WTC11 (cell line): ENCODE data around the gene PSMD1.

ENCODE experiments used
- AFF4 ChIP-seq: sonication (generic); formaldehyde crosslinking; IDR thresholded peaks from 2 replicates; pipeline ENCODE4 v1.8.1; 2023; ENCODE audit warnings: mild to moderate bottlenecking, missing genetic modification reagents, borderline replicate concordance
- ATF3 ChIP-seq: sonication (generic); formaldehyde crosslinking; conservative IDR thresholded peaks from 2 replicates; pipeline ENCODE4 v1.8.1; 2022; ENCODE audit warnings: mild to moderate bottlenecking, missing genetic modification reagents
- CTCF ChIP-seq: fragments of 200-600 bp; IDR thresholded peaks from 2 replicates; pipeline ENCODE4 v1.8.0; 2022; ENCODE audit warnings: antibody characterized with exemption
- E2F4 ChIP-seq: sonication (generic); formaldehyde crosslinking; IDR thresholded peaks from 2 replicates; pipeline ENCODE4 v1.8.1; 2022; ENCODE audit warnings: low read depth, mild to moderate bottlenecking, moderate library complexity, missing genetic modification reagents, borderline replicate concordance
- EMX1 ChIP-seq: fragments of 250-450 bp; sonication (Bioruptor Pico); IDR thresholded peaks from 2 replicates; pipeline ENCODE4 v1.8.0; 2021; ENCODE audit warnings: mild to moderate bottlenecking
- ESRRA ChIP-seq: sonication (generic); formaldehyde crosslinking; IDR thresholded peaks from 2 replicates; pipeline ENCODE4 v1.8.1; 2022; ENCODE audit warnings: mild to moderate bottlenecking, missing genetic modification reagents, borderline replicate concordance
- FOXP4 ChIP-seq: sonication (generic); formaldehyde crosslinking; IDR thresholded peaks from 2 replicates; pipeline ENCODE4 v1.8.0; 2022; ENCODE audit warnings: mild to moderate bottlenecking, missing genetic modification reagents
- JUN ChIP-seq: sonication (generic); formaldehyde crosslinking; IDR thresholded peaks from 2 replicates; pipeline ENCODE4 v1.8.0; 2023; ENCODE audit warnings: mild to moderate bottlenecking, missing genetic modification reagents
- NR1H2 ChIP-seq: sonication (generic); formaldehyde crosslinking; IDR thresholded peaks from 2 replicates; pipeline ENCODE4 v1.9.0; 2021; ENCODE audit warnings: mild to moderate bottlenecking, moderate library complexity, missing genetic modification reagents
- ZNF532 ChIP-seq: fragments of 250-450 bp; sonication (Bioruptor Pico); IDR thresholded peaks from 2 replicates; pipeline ENCODE4 v1.9.0; 2021; ENCODE audit warnings: mild to moderate bottlenecking, borderline replicate concordance

GRCh38 chr2:231127936-231128335, 71.3 kb downstream of the PSMD1 start:
- TF ChIP-seq CTCF (no peak), EMX1 (no peak), ZNF532 (CRISPR knock-in tag) (no peak), NR1H2 (CRISPR knock-in tag) (no peak), ATF3 (CRISPR knock-in tag) (no peak), ESRRA (CRISPR knock-in tag) (no peak), FOXP4 (CRISPR knock-in tag) (no peak), E2F4 (CRISPR knock-in tag) (no peak), AFF4 (CRISPR knock-in tag) (no peak), JUN (no peak)
